Mammary epithelial cell (primary cell): ENCODE data around the gene TSPEAR.

ENCODE experiments used
- EZH2 ChIP-seq: IDR thresholded peaks from 2 replicates; pipeline ENCODE4 v1.6.1; 2012; ENCODE audit warnings: low read length, inconsistent platforms, borderline replicate concordance
- TF ChIP-seq, protein P1 (sequence below), 2 donors: IDR thresholded peaks in 1 of 2; conservative IDR thresholded peaks in 1 of 2; 2 replicates each; pipeline ENCODE4 v1.5.1; 2011 to 2012; ENCODE audit warnings: inconsistent platforms in 2 of 2, low read length in 2 of 2, mild to moderate bottlenecking in 2 of 2, control low read depth in 1 of 2, low read depth in 1 of 2; ENCODE audit not compliant: insufficient read depth in 1 of 2; ENCODE audit errors: extremely low read depth in 1 of 2

DNA sequence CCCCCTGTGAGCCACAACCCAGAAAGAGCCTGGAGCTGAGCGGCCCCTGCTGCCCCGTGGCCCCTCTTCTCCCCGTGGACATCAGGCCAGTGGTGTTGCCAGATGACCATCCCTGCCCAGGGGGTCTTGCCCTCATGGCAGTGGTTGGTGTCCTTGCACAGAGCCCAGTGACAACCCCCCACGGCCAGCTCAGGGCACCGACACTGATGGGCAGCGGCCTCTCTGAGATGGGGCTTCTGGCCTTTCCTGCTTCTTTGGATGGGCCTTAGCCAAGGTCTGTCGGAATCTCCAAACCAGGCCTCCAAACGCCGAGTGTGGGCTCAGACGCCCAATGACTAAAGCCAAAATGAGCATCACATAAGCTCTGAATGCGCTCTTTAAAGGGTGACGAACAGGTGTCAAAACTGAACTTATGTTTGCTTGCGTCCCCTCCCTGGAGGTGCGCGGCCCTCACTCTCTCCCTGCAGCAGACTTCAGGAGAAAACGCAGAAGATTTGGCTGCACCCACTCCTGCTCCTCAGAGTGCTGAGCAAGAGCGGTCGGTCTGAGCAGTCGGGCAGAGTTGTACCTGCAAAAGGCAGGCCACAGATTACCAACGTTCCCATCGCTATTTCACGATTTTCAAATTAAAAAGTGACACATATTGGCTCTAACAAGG is 48.4 kb upstream of the TSPEAR start:
- TF ChIP-seq, protein P1, sequence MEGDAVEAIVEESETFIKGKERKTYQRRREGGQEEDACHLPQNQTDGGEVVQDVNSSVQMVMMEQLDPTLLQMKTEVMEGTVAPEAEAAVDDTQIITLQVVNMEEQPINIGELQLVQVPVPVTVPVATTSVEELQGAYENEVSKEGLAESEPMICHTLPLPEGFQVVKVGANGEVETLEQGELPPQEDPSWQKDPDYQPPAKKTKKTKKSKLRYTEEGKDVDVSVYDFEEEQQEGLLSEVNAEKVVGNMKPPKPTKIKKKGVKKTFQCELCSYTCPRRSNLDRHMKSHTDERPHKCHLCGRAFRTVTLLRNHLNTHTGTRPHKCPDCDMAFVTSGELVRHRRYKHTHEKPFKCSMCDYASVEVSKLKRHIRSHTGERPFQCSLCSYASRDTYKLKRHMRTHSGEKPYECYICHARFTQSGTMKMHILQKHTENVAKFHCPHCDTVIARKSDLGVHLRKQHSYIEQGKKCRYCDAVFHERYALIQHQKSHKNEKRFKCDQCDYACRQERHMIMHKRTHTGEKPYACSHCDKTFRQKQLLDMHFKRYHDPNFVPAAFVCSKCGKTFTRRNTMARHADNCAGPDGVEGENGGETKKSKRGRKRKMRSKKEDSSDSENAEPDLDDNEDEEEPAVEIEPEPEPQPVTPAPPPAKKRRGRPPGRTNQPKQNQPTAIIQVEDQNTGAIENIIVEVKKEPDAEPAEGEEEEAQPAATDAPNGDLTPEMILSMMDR (conservative IDR thresholded peaks at IDR 0.05 in 1 of 2, IDR thresholded peaks at IDR 0.05 in 1 of 2; ENCODE audit: extremely low read depth in 1 of 2, insufficient read depth in 1 of 2, low read depth in 1 of 2, low read length in 2 of 2) = no peak
- no peak for TF ChIP-seq EZH2
